Measurements from ENCODE around the gene ELAVL4.

GRCh38 chr1:50195205-50195604 is 86.5 kb downstream of the ELAVL4 start:
- TF ChIP-seq POLR2AphosphoS5 (IDR thresholded peaks at IDR 0.05; ENCODE audit: low read depth, low read length) (no peak), POLR2A (IDR thresholded peaks at IDR 0.05; ENCODE audit: low read depth, low read length) (no peak)
